ENCODE results near the gene VPS36.
"Not testable (repeated sequence)": the region's sequence is repeated elsewhere in the genome, so short reads cannot be mapped to it uniquely, and the experiment has no call there.

VPS36 gene

DNA sequence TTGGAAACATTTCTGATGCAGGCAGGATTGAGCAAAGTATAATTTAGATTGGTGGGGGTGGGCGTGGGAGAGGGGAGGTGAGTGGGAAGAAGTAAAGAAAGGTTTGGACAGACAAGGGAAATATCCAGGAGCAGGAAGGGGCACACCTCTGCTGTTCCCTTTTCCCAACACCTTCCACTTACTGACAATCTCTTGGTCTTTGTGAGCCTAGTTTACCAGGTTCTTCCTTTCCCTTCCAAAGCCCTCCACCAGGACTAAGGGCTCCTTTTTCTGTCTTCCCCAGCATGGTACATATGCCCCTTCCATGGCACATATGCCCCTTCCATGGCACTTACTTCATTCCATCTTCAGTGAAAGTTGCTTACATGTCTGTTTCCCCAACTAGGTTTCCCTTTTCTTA, 38.3 kb downstream of the VPS36 start:
- ATAC-seq, result no peak

GRCh38 chr13:52411629-52412028, 38.8 kb downstream of the VPS36 start:
- TF ChIP-seq ZC3H10 (CRISPR knock-in tag; IDR thresholded peaks at IDR 0.05) (no peak), ISL1 (CRISPR knock-in tag; IDR thresholded peaks at IDR 0.05) (0 out of 2 replicates have a peak, but pooled peaks have one; percentile 46)
- peak; percentile 51 for ATAC-seq

More for the DNA sequence above, 38.3 kb downstream of the VPS36 start:
- TF ChIP-seq, protein P1, sequence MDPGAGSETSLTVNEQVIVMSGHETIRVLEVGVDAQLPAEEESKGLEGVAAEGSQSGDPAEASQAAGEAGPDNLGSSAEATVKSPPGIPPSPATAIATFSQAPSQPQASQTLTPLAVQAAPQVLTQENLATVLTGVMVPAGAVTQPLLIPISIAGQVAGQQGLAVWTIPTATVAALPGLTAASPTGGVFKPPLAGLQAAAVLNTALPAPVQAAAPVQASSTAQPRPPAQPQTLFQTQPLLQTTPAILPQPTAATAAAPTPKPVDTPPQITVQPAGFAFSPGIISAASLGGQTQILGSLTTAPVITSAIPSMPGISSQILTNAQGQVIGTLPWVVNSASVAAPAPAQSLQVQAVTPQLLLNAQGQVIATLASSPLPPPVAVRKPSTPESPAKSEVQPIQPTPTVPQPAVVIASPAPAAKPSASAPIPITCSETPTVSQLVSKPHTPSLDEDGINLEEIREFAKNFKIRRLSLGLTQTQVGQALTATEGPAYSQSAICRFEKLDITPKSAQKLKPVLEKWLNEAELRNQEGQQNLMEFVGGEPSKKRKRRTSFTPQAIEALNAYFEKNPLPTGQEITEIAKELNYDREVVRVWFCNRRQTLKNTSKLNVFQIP (CRISPR knock-in tag; IDR thresholded peaks at IDR 0.05; ENCODE audit: borderline replicate concordance, low read depth), result no peak
- no peak for TF ChIP-seq ISL1 (CRISPR knock-in tag; IDR thresholded peaks at IDR 0.05)
- TF ChIP-seq ZNF565 (CRISPR knock-in tag; conservative IDR thresholded peaks at IDR 0.05; ENCODE audit: low read depth), result no peak
- TF ChIP-seq, protein P2, sequence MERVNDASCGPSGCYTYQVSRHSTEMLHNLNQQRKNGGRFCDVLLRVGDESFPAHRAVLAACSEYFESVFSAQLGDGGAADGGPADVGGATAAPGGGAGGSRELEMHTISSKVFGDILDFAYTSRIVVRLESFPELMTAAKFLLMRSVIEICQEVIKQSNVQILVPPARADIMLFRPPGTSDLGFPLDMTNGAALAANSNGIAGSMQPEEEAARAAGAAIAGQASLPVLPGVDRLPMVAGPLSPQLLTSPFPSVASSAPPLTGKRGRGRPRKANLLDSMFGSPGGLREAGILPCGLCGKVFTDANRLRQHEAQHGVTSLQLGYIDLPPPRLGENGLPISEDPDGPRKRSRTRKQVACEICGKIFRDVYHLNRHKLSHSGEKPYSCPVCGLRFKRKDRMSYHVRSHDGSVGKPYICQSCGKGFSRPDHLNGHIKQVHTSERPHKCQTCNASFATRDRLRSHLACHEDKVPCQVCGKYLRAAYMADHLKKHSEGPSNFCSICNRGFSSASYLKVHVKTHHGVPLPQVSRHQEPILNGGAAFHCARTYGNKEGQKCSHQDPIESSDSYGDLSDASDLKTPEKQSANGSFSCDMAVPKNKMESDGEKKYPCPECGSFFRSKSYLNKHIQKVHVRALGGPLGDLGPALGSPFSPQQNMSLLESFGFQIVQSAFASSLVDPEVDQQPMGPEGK (CRISPR knock-in tag; IDR thresholded peaks at IDR 0.05; ENCODE audit: borderline replicate concordance), result no peak
- TF ChIP-seq ESRRG (CRISPR knock-in tag; IDR thresholded peaks at IDR 0.05), result no peak
- no peak for TF ChIP-seq BACH2 (CRISPR knock-in tag; IDR thresholded peaks at IDR 0.05; ENCODE audit: borderline replicate concordance)
- no peak for TF ChIP-seq TSHZ2 (CRISPR knock-in tag; IDR thresholded peaks at IDR 0.05)
- TF ChIP-seq ZFP30 (CRISPR knock-in tag; IDR thresholded peaks at IDR 0.05), result no peak
- TF ChIP-seq ARNTL (CRISPR knock-in tag; IDR thresholded peaks at IDR 0.05; ENCODE audit: borderline replicate concordance, low read depth), result no peak

DNA sequence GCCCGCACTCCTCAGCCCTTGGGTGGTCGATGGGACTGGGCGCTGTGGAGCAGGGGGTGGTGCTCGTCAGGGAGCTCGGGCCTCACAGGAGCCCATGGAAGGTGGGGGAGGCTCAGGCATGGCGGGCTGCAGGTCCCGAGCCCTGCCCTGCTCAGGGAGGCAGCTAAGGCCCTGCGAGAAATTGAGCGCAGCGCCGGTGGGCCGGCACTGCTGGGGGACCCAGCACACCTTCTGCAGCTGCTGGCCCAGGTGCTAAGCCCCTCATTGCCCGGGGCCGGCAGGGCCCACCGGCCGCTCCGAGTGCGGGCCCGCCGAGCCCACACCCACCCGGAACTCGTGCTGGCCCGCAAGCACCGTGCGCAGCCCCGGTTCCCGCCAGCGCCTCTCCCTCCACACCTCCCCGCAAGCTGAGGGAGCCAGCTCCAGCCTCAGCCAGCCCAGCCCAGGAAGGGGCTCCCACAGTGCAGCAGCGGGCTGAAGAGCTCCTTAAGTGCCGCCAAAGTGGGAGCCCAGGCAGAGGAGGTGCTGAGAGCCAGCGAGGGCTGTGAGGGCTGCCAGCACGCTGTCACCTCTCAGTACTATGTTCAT, 42.3 kb downstream of the VPS36 start:
- not testable (repeated sequence) for ATAC-seq

GRCh38 chr13:52407436-52407835, 43.0 kb downstream of the VPS36 start:
- ATAC-seq, result not testable (repeated sequence)

GRCh38 chr13:52406629-52407028, 43.8 kb downstream of the VPS36 start:
- ATAC-seq, result no peak
- TF ChIP-seq ZNF8 (CRISPR knock-in tag; IDR thresholded peaks at IDR 0.05) (no peak), RARB (CRISPR knock-in tag; IDR thresholded peaks at IDR 0.05) (no peak), ARNTL (CRISPR knock-in tag; IDR thresholded peaks at IDR 0.05; ENCODE audit: borderline replicate concordance, low read depth) (no peak), PPARA (CRISPR knock-in tag; IDR thresholded peaks at IDR 0.05; ENCODE audit: borderline replicate concordance) (no peak), TSHZ2 (CRISPR knock-in tag; IDR thresholded peaks at IDR 0.05) (no peak), ZC3H10 (CRISPR knock-in tag; IDR thresholded peaks at IDR 0.05) (no peak), GLIS3 (CRISPR knock-in tag; IDR thresholded peaks at IDR 0.05) (no peak), CSDC2 (CRISPR knock-in tag; IDR thresholded peaks at IDR 0.05) (no peak), BACH2 (CRISPR knock-in tag; IDR thresholded peaks at IDR 0.05; ENCODE audit: borderline replicate concordance) (no peak), TCF4 (CRISPR knock-in tag; IDR thresholded peaks at IDR 0.05; ENCODE audit: borderline replicate concordance) (no peak), OSR1 (CRISPR knock-in tag; IDR thresholded peaks at IDR 0.05) (no peak), TOX (CRISPR knock-in tag; IDR thresholded peaks at IDR 0.05; ENCODE audit: borderline replicate concordance) (no peak), ISL1 (CRISPR knock-in tag; IDR thresholded peaks at IDR 0.05) (no peak), ZFP30 (CRISPR knock-in tag; IDR thresholded peaks at IDR 0.05) (no peak), SNAI2 (CRISPR knock-in tag; IDR thresholded peaks at IDR 0.05) (no peak)
- TF ChIP-seq, protein P3, sequence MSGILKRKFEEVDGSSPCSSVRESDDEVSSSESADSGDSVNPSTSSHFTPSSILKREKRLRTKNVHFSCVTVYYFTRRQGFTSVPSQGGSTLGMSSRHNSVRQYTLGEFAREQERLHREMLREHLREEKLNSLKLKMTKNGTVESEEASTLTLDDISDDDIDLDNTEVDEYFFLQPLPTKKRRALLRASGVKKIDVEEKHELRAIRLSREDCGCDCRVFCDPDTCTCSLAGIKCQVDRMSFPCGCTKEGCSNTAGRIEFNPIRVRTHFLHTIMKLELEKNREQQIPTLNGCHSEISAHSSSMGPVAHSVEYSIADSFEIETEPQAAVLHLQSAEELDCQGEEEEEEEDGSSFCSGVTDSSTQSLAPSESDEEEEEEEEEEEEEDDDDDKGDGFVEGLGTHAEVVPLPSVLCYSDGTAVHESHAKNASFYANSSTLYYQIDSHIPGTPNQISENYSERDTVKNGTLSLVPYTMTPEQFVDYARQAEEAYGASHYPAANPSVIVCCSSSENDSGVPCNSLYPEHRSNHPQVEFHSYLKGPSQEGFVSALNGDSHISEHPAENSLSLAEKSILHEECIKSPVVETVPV (CRISPR knock-in tag; IDR thresholded peaks at IDR 0.05), result no peak
- TF ChIP-seq, protein P2 (CRISPR knock-in tag; IDR thresholded peaks at IDR 0.05; ENCODE audit: borderline replicate concordance), result no peak

Measured in SK-N-SH treated with all-trans-retinoic acid at 6 μM for 48 hours (cell line).